Stimulated activated effector memory CD8-positive, alpha-beta T cell treated with anti-CD3 and anti-CD28 coated beads, Interleukin-12 subunit alpha, Interleukin-12 subunit beta, amount 100 ng/mL, for 72 hours (primary cell): Measurements from ENCODE around the gene SETBP1.

Experiments used
- ATAC-seq: fragments of 150-1000 bp; cut with Tn5 transposase; 2 replicates; pipeline ENCODE4 v1.10.0; 2021
- DNase-seq, 2 donors: peaks; one replicate each; pipeline ENCODE4 v3.0.0; 2021 to 2022; ENCODE audit warnings: low spot score in 2 of 2
- H3K27ac Mint-ChIP-seq: one replicate; pipeline ENCODE4 v1.8.0; 2022; ENCODE audit warnings: mild to moderate bottlenecking, mixed read lengths
- H3K36me3 Mint-ChIP-seq: one replicate; pipeline ENCODE4 v1.8.0; 2022; ENCODE audit warnings: mild to moderate bottlenecking, mixed read lengths
- H3K4me1 Mint-ChIP-seq: one replicate; pipeline ENCODE4 v1.8.0; 2022; ENCODE audit warnings: mixed read lengths
- H3K4me3 Mint-ChIP-seq: one replicate; pipeline ENCODE4 v1.8.0; 2022; ENCODE audit warnings: mild to moderate bottlenecking, mixed read lengths
- H3K9me3 Mint-ChIP-seq: one replicate; pipeline ENCODE4 v1.8.0; 2022; ENCODE audit warnings: mixed read lengths

Gene SETBP1

GRCh38 chr18:45090526-45091140 is 409.9 kb downstream of the SETBP1 start:
- Mint-ChIP-seq H3K27ac (no peak overlapping the region), H3K4me1 (no peaks in the 10 kb centered on the region)

GRCh38 chr18:45100321-45101105 is 419.8 kb downstream of the SETBP1 start:
- DNase-seq (no peak), ATAC-seq (no peak)
- H3K27ac Mint-ChIP-seq: no peak overlapping the region
- H3K4me3 Mint-ChIP-seq: no peak overlapping the region
- no peaks in the 10 kb centered on the region for H3K4me1 Mint-ChIP-seq
- H3K36me3 Mint-ChIP-seq: no peaks in the 10 kb centered on the region
- no peaks in the 10 kb centered on the region for H3K9me3 Mint-ChIP-seq

More at GRCh38 chr18:45090526-45091140, 409.9 kb downstream of the SETBP1 start:
- no peak overlapping the region for H3K4me3 Mint-ChIP-seq
- no peaks in the 10 kb centered on the region for H3K36me3 Mint-ChIP-seq
- DNase-seq: no peak
- no peak for ATAC-seq
- no peaks in the 10 kb centered on the region for H3K9me3 Mint-ChIP-seq

- no peak overlapping the region for H3K4me3 Mint-ChIP-seq
- no peak for ATAC-seq
- DNase-seq: no peak
- no peaks in the 10 kb centered on the region for H3K4me1 Mint-ChIP-seq
- H3K27ac Mint-ChIP-seq: no peak overlapping the region
- H3K36me3 Mint-ChIP-seq: no peaks in the 10 kb centered on the region
- H3K9me3 Mint-ChIP-seq: no peaks in the 10 kb centered on the region
Observed at GRCh38 chr18:45102126-45102525, 421.4 kb downstream of the SETBP1 start.

GRCh38 chr18:45102863-45103262 is 422.2 kb downstream of the SETBP1 start:
- DNase-seq: no peak
- Mint-ChIP-seq H3K9me3 (no peaks in the 10 kb centered on the region), H3K36me3 (no peaks in the 10 kb centered on the region), H3K4me3 (no peak overlapping the region), H3K27ac (no peak overlapping the region), H3K4me1 (no peaks in the 10 kb centered on the region)
- no peak for ATAC-seq

GRCh38 chr18:45103319-45104048 is 422.8 kb downstream of the SETBP1 start:
- Mint-ChIP-seq H3K4me1 (no peaks in the 10 kb centered on the region), H3K4me3 (no peak overlapping the region), H3K9me3 (no peaks in the 10 kb centered on the region), H3K36me3 (no peaks in the 10 kb centered on the region), H3K27ac (no peak overlapping the region)
- ATAC-seq: no peak
- DNase-seq: no peak

GRCh38 chr18:45104049-45104395 is 423.3 kb downstream of the SETBP1 start:
- Mint-ChIP-seq H3K36me3 (no peaks in the 10 kb centered on the region), H3K9me3 (no peaks in the 10 kb centered on the region), H3K4me1 (no peaks in the 10 kb centered on the region), H3K4me3 (no peak overlapping the region), H3K27ac (no peak overlapping the region)
- no peak for ATAC-seq
- no peak for DNase-seq

- no peak overlapping the region for H3K27ac Mint-ChIP-seq
Observed at GRCh38 chr18:45106331-45106774, 425.7 kb downstream of the SETBP1 start.

GRCh38 chr18:45107425-45107824 is 426.7 kb downstream of the SETBP1 start:
- no peaks in the 10 kb centered on the region for H3K36me3 Mint-ChIP-seq
- no peak overlapping the region for H3K27ac Mint-ChIP-seq
- DNase-seq (no peak), ATAC-seq (peak; percentile 67)
- no peak overlapping the region for H3K4me3 Mint-ChIP-seq
- no peaks in the 10 kb centered on the region for H3K4me1 Mint-ChIP-seq
- no peaks in the 10 kb centered on the region for H3K9me3 Mint-ChIP-seq

More at GRCh38 chr18:45106331-45106774, 425.7 kb downstream of the SETBP1 start:
- no peaks in the 10 kb centered on the region for H3K9me3 Mint-ChIP-seq
- H3K4me1 Mint-ChIP-seq: no peaks in the 10 kb centered on the region
- ATAC-seq: peak; percentile 85
- peak in 1 of 2 donors; percentile 54 for DNase-seq
- H3K4me3 Mint-ChIP-seq: no peak overlapping the region
- H3K36me3 Mint-ChIP-seq: no peaks in the 10 kb centered on the region

- Mint-ChIP-seq H3K9me3 (no peaks in the 10 kb centered on the region), H3K4me1 (no peaks in the 10 kb centered on the region), H3K27ac (no peak overlapping the region), H3K36me3 (no peaks in the 10 kb centered on the region), H3K4me3 (no peak overlapping the region)
- no peak for DNase-seq
- no peak for ATAC-seq
Observed at GRCh38 chr18:45108754-45109153, 428.1 kb downstream of the SETBP1 start.

- Mint-ChIP-seq H3K36me3 (no peaks in the 10 kb centered on the region), H3K9me3 (no peaks in the 10 kb centered on the region), H3K27ac (no peak overlapping the region), H3K4me1 (no peaks in the 10 kb centered on the region), H3K4me3 (no peak overlapping the region)
- DNase-seq (no peak), ATAC-seq (no peak)
Observed at GRCh38 chr18:45109271-45109670, 428.6 kb downstream of the SETBP1 start.

- no peaks in the 10 kb centered on the region for H3K4me1 Mint-ChIP-seq
- H3K27ac Mint-ChIP-seq: no peak overlapping the region
- H3K4me3 Mint-ChIP-seq: no peak overlapping the region
- no peaks in the 10 kb centered on the region for H3K36me3 Mint-ChIP-seq
- DNase-seq (no peak), ATAC-seq (no peak)
- no peaks in the 10 kb centered on the region for H3K9me3 Mint-ChIP-seq
Observed at GRCh38 chr18:45109706-45110105, 429.0 kb downstream of the SETBP1 start.

- Mint-ChIP-seq H3K4me1 (no peaks in the 10 kb centered on the region), H3K4me3 (no peak overlapping the region), H3K36me3 (no peaks in the 10 kb centered on the region), H3K9me3 (no peaks in the 10 kb centered on the region), H3K27ac (no peak overlapping the region)
- ATAC-seq (no peak), DNase-seq (no peak)
Observed at GRCh38 chr18:45110577-45111501, 430.2 kb downstream of the SETBP1 start.

- H3K4me3 Mint-ChIP-seq: no peak overlapping the region
Observed at GRCh38 chr18:45111502-45111848, 430.8 kb downstream of the SETBP1 start.

GRCh38 chr18:45112682-45113081 is 432.0 kb downstream of the SETBP1 start:
- H3K4me3 Mint-ChIP-seq: no peak overlapping the region
- ATAC-seq (no peak), DNase-seq (no peak)
- no peaks in the 10 kb centered on the region for H3K9me3 Mint-ChIP-seq
- no peaks in the 10 kb centered on the region for H3K4me1 Mint-ChIP-seq
- no peaks in the 10 kb centered on the region for H3K36me3 Mint-ChIP-seq
- H3K27ac Mint-ChIP-seq: no peak overlapping the region

More at GRCh38 chr18:45111502-45111848, 430.8 kb downstream of the SETBP1 start:
- ATAC-seq: no peak
- H3K36me3 Mint-ChIP-seq: no peaks in the 10 kb centered on the region
- H3K4me1 Mint-ChIP-seq: no peaks in the 10 kb centered on the region
- no peak for DNase-seq
- no peak overlapping the region for H3K27ac Mint-ChIP-seq
- no peaks in the 10 kb centered on the region for H3K9me3 Mint-ChIP-seq

- ATAC-seq (no peak), DNase-seq (no peak)
- Mint-ChIP-seq H3K4me1 (no peaks in the 10 kb centered on the region), H3K4me3 (no peak overlapping the region), H3K9me3 (no peaks in the 10 kb centered on the region), H3K36me3 (no peaks in the 10 kb centered on the region), H3K27ac (no peak overlapping the region)
Observed at GRCh38 chr18:45116116-45116515, 435.4 kb downstream of the SETBP1 start.
